Gastroesophageal sphincter (tissue), 3 donors: Measurements from ENCODE around the gene AVPR2.

Experiments used
- EP300 ChIP-seq: sonication (generic); formaldehyde crosslinking; IDR thresholded peaks from one replicate; pipeline ENCODE4 v1.6.1; 2017; ENCODE audit warnings: antibody characterized with exemption, mild to moderate bottlenecking
- POLR2A ChIP-seq, 2 donors: fragments of 450-650 bp; IDR thresholded peaks; one replicate each; pipeline ENCODE4 v1.6.1; 2017; ENCODE audit warnings: antibody characterized with exemption in 2 of 2, mild to moderate bottlenecking in 2 of 2, moderate library complexity in 1 of 2
- POLR2AphosphoS5 ChIP-seq: sonication (generic); formaldehyde crosslinking; IDR thresholded peaks from one replicate; pipeline ENCODE4 v1.6.1; 2017; ENCODE audit warnings: antibody characterized with exemption
- TF ChIP-seq, protein P1 (sequence below), 4 experiments: fragments of 200-600 bp in 2 of 4; fragments of 450-650 bp in 2 of 4; sonication (generic) in 1 of 4; IDR thresholded peaks; one replicate each; pipeline ENCODE4 v1.5.1; 2017 to 2019; ENCODE audit warnings: antibody characterized with exemption in 4 of 4, mild to moderate bottlenecking in 2 of 4, moderate library complexity in 2 of 4

DNA sequence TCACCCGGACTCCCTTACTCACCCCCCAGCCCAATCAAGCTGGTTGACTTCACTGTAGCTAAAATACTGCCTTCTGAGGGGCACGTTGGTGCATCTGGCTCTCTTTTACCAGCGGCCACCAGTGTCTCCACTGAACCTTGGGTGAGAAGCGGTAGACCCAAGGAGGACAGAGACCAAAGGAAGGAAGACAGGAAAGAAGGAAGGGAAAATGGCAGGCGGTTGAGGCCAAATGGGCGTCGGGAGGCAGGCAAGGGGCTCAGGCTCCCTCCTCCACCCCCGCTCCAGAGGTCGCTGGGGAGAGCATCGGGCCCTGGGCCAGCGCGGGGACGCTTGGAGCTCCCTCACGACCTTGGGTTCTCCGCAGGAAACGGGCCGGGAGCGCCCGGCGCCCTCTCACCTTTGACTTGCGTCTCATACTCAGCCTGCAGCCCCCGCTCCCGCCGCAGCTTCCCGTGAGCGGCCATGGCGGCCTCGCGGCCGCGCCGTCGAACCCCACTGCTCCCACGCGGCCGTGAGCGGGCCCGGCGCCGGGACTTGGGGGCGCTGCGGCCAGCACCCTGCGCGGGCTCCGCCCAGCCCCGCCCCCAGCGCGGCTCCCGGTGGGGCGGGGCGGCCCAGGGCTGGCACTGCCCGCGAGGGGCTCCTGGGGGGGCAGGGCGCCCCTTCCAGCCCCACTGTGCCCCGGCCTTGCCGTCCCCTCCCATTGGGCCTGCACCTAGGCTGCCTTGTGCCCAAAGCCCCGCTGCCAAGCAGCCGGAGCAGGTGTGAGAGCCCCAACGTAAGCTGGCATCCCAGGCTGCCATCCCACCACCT is 21.5 kb downstream of the AVPR2 start, which contains the start of gene ARHGAP4:
- TF ChIP-seq, protein P1, sequence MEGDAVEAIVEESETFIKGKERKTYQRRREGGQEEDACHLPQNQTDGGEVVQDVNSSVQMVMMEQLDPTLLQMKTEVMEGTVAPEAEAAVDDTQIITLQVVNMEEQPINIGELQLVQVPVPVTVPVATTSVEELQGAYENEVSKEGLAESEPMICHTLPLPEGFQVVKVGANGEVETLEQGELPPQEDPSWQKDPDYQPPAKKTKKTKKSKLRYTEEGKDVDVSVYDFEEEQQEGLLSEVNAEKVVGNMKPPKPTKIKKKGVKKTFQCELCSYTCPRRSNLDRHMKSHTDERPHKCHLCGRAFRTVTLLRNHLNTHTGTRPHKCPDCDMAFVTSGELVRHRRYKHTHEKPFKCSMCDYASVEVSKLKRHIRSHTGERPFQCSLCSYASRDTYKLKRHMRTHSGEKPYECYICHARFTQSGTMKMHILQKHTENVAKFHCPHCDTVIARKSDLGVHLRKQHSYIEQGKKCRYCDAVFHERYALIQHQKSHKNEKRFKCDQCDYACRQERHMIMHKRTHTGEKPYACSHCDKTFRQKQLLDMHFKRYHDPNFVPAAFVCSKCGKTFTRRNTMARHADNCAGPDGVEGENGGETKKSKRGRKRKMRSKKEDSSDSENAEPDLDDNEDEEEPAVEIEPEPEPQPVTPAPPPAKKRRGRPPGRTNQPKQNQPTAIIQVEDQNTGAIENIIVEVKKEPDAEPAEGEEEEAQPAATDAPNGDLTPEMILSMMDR (IDR thresholded peaks at IDR 0.05): no peak
- TF ChIP-seq POLR2A (IDR thresholded peaks at IDR 0.05): no peak
- TF ChIP-seq EP300: no peak
- TF ChIP-seq POLR2AphosphoS5: no peak
